Measurements from ENCODE around the gene NUDT3.
A peak's percentile ranks its signal among the peaks of the same experiment; 100 is the strongest.
"Not testable (repeated sequence)": the region's sequence is repeated elsewhere in the genome, so short reads cannot be mapped to it uniquely, and the experiment has no call there.

NUDT3 gene

GRCh38 chr6:34267746-34268145 lies 124.7 kb downstream of the NUDT3 start:
- TF ChIP-seq, protein P1, sequence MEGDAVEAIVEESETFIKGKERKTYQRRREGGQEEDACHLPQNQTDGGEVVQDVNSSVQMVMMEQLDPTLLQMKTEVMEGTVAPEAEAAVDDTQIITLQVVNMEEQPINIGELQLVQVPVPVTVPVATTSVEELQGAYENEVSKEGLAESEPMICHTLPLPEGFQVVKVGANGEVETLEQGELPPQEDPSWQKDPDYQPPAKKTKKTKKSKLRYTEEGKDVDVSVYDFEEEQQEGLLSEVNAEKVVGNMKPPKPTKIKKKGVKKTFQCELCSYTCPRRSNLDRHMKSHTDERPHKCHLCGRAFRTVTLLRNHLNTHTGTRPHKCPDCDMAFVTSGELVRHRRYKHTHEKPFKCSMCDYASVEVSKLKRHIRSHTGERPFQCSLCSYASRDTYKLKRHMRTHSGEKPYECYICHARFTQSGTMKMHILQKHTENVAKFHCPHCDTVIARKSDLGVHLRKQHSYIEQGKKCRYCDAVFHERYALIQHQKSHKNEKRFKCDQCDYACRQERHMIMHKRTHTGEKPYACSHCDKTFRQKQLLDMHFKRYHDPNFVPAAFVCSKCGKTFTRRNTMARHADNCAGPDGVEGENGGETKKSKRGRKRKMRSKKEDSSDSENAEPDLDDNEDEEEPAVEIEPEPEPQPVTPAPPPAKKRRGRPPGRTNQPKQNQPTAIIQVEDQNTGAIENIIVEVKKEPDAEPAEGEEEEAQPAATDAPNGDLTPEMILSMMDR (IDR thresholded peaks at IDR 0.05; ENCODE audit: insufficient read depth, low read depth, low read length, missing control alignments): no peak
- no peak for DNase-seq (ENCODE audit: low read depth)
- H3K4me3 ChIP-seq (ENCODE audit: low read length): no peak overlapping the region

DNA sequence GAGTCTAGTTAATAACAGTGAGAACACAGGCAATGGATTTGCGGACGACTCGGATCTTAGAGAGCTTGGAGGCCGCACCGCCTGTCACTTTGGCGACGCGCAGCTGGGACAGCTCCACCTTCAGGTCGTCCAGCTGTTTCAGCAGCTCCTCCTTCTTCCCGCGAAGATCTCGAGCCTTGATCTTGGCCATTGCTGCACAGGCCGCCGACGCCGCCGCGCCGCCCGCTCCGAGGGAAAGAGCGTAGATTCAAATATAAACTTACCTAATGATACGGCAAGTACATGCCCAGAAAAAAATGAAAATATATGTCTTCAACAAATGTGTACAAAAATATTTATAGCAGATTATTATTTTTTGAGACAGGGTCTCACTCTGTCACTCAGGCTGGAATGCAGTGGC lies 129.0 kb downstream of the NUDT3 start:
- DNase-seq (ENCODE audit: low read depth); H3K4me3 ChIP-seq (ENCODE audit: low read length): not testable (repeated sequence)

GRCh38 chr6:34260576-34261267 lies 131.7 kb downstream of the NUDT3 start:
- DNase-seq (ENCODE audit: low read depth): no peak
- H3K4me3 ChIP-seq (ENCODE audit: low read length): no peak overlapping the region
- TF ChIP-seq, protein P1 (IDR thresholded peaks at IDR 0.05; ENCODE audit: insufficient read depth, low read depth, low read length, missing control alignments): no peak

GRCh38 chr6:34259529-34260069 lies 132.9 kb downstream of the NUDT3 start:
- no peak overlapping the region for H3K4me3 ChIP-seq (ENCODE audit: low read length)
- DNase-seq (ENCODE audit: low read depth): no peak
- TF ChIP-seq, protein P1 (IDR thresholded peaks at IDR 0.05; ENCODE audit: insufficient read depth, low read depth, low read length, missing control alignments): no peak

DNA sequence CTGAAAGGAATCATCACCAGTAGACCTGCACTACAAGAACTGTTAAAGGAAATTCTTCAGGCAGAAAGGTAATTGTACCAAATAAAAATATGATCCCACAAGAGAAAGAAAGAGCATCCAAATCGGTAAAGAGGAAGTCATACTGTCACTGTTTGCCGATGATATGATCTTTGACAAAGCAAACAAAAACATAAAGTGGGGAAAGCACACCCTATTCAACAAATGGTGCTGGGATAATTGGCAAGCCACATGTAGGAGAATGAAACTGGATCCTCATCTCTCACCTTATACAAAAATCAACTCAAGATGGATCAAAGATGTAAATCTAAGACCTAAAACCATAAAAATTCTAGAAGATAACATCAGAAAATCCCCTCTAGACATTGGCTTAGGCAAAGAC lies 140.1 kb downstream of the NUDT3 start:
- not testable (repeated sequence) for DNase-seq (ENCODE audit: low read depth); H3K4me3 ChIP-seq (ENCODE audit: low read length)

GRCh38 chr6:34249469-34250261 lies 142.8 kb downstream of the NUDT3 start:
- H3K4me3 ChIP-seq (ENCODE audit: low read length): peak overlapping the region; percentile 58
- no peak for DNase-seq (ENCODE audit: low read depth)
- TF ChIP-seq, protein P1 (IDR thresholded peaks at IDR 0.05; ENCODE audit: insufficient read depth, low read depth, low read length, missing control alignments): no peak

DNA sequence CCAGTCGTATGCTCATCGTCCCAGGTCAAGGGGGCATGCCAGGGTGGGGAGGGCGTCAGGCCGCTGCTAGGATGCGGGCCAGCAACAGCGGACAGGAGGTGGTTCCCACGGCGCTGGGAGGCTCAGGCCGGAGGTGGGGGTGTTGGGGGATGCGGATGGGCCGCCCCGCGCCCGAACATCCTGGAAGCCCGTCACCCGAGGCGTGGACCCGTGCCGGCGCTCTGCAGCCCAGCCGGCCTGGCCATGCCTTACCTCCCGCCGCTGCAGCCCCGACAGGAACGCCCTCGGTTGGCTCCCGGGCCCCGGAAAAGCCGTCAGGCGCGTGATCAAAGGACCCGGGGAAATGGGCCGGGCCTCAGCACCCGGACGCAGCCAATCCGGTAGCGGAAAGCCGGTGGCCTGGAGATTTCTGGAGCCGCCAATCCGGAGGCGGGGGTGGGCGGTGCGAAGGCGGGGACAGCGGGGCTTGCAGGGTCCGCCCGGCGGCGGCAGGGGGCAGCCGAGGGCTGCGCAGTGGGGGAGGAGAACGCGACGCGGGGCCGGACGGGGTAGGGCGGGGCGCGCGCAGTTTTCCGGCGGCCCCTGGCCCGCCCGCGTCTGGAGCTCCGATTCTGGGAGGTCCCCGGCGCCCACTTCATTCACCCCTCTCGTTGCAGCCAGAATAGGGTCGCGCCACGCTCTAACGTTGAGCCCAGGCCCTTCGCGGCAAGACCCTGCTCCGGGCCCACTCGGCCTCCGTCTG lies 143.6 kb downstream of the NUDT3 start, which contains the start of gene SMIM29:
Gene SMIM29 (minus strand): TSS at position 280 of the 742 bp plus-strand sequence. CDS start 1,215 bp downstream, outside the sequence.
- peak; percentile 96 for DNase-seq (ENCODE audit: low read depth)
- peak within 1 kb of the TSS; percentile 62 for H3K4me3 ChIP-seq (ENCODE audit: low read length)
- TF ChIP-seq, protein P1 (IDR thresholded peaks at IDR 0.05; ENCODE audit: insufficient read depth, low read depth, low read length, missing control alignments): peak; percentile 56
